AG04450 (cell line): ENCODE results near the gene GALNT2. TPM values are rescaled to one million over a fixed set of nuclear protein-coding genes. Genes with fewer than 3 reads are reported as not detected.
A peak's percentile ranks its signal among the peaks of the same experiment; 100 is the strongest.

Experiments
- CTCF ChIA-PET: fragments of 300-600, 350-600 bp; formaldehyde crosslinking; extraction: SDS; loops from one replicate; lab custom pipeline; 2022; ENCODE audit warnings: antibody characterized with exemption, inconsistent platforms; lab: Charles Lee
- POLR2A ChIA-PET: fragments of 350-600 bp; formaldehyde crosslinking; extraction: SDS; loops from one replicate; lab custom pipeline; 2021; ENCODE audit warnings: antibody characterized with exemption, inconsistent platforms; lab: Yijun Ruan, JAX
- DNase-seq: peaks from one replicate; pipeline ENCODE4 v3.0.0-alpha.2; 2011; ENCODE audit warnings: low read depth, low spot score
- H3K27ac ChIP-seq: one replicate; pipeline ENCODE4 v1.5.1; 2012; ENCODE audit warnings: low read depth, low read length, control low read depth
- H3K27me3 ChIP-seq: one replicate; pipeline ENCODE4 v1.6.0; 2012; ENCODE audit warnings: low read length; ENCODE audit not compliant: control insufficient read depth, insufficient read depth
- H3K4me3 ChIP-seq: 2 replicates; pipeline ENCODE4 v1.5.1; 2011; ENCODE audit warnings: mild to moderate bottlenecking, low read depth, low read length, control low read depth
- H3K9me3 ChIP-seq: 2 replicates; pipeline ENCODE4 v1.5.1; 2012; ENCODE audit warnings: low read length; ENCODE audit not compliant: control insufficient read depth, insufficient read depth
- CTCF ChIP-seq: IDR thresholded peaks from 2 replicates; pipeline ENCODE4 v1.5.1; 2011; ENCODE audit warnings: low read depth, low read length, control low read depth, inconsistent platforms
- polyA plus RNA-seq: library from polyadenylated mRNA; depleted of rRNA; stranded (reverse); fragments of >200 nt; gene quantifications from 2 replicates; pipeline ENCODE4 v1.2.3, GENCODE V29; 2011

Gene GALNT2
- polyA plus RNA-seq, 1 experiment: 121 TPM

- POLR2A ChIA-PET: interaction anchor here (0.5 kb wide), 1 partner anchor 23 kb away, joined by 3 read pairs; no protein-coding TSS in a partner anchor
- H3K4me3 ChIP-seq: no peak overlapping the region
- H3K27ac ChIP-seq: no peak overlapping the region
- H3K9me3 ChIP-seq: no peaks in the 10 kb centered on the region
- H3K27me3 ChIP-seq: no peaks in the 10 kb centered on the region
- no peak for TF ChIP-seq CTCF
- DNase-seq: no peak
- CTCF ChIA-PET: interaction anchor here (0.8 kb wide), 1 partner anchor 645 kb away, joined by 6 read pairs; no protein-coding TSS in a partner anchor
These were observed 200.5 kb downstream of the GALNT2 start for GRCh38 chr1:230267338-230268065.

GRCh38 chr1:230268371-230269170 is 201.5 kb downstream of the GALNT2 start:
- TF ChIP-seq CTCF: peak; percentile 90
- peak; percentile 38 for DNase-seq
- ChIA-PET POLR2A (no interaction called here), CTCF (interaction anchor here (0.7 to 1.0 kb wide), 3 partner anchors 11 to 1390 kb away, joined by 3 to 6 read pairs (median 5); no protein-coding TSS in a partner anchor)
- no peak overlapping the region for H3K4me3 ChIP-seq
- no peaks in the 10 kb centered on the region for H3K9me3 ChIP-seq
- H3K27ac ChIP-seq: peak overlapping the region; percentile 31
- no peaks in the 10 kb centered on the region for H3K27me3 ChIP-seq

GRCh38 chr1:230270185-230270558 is 203.1 kb downstream of the GALNT2 start:
- Histone ChIP-seq H3K27me3 (no peaks in the 10 kb centered on the region), H3K27ac (no peak overlapping the region), H3K9me3 (no peaks in the 10 kb centered on the region), H3K4me3 (no peak overlapping the region)
- no peak for TF ChIP-seq CTCF
- no peak for DNase-seq
- ChIA-PET POLR2A (no interaction called here), CTCF (interaction anchor here (1.6 kb wide), 1 partner anchor 297 kb away, joined by 4 read pairs; no protein-coding TSS in a partner anchor)

- DNase-seq: no peak
- TF ChIP-seq CTCF: no peak
- POLR2A ChIA-PET: no interaction called here
- Histone ChIP-seq H3K27me3 (no peaks in the 10 kb centered on the region), H3K27ac (no peak overlapping the region), H3K9me3 (no peaks in the 10 kb centered on the region), H3K4me3 (no peak overlapping the region)
- CTCF ChIA-PET: interaction anchor here (1.6 kb wide), 1 partner anchor 298 kb away, joined by 4 read pairs; no protein-coding TSS in a partner anchor
These were observed 203.7 kb downstream of the GALNT2 start for GRCh38 chr1:230270559-230271281.
